Skeletal muscle cell (primary cell): ENCODE data around the gene MDK.
"Not testable (repeated sequence)": the region's sequence is repeated elsewhere in the genome, so short reads cannot be mapped to it uniquely, and the experiment has no call there.

ENCODE experiments used
- DNase-seq: peaks from one replicate; pipeline ENCODE4 v3.0.0-alpha.2; 2010; ENCODE audit warnings: low read depth
- H3K4me3 ChIP-seq: 2 replicates; pipeline ENCODE4 v1.5.1; 2011; ENCODE audit warnings: low read depth, mild to moderate bottlenecking, control low read depth, low read length, moderate library complexity

The MDK gene

GRCh38 chr11:46364791-46365190 is 16.7 kb upstream of the MDK start:
- DNase-seq, result no peak
- H3K4me3 ChIP-seq, result no peak overlapping the region

DNA sequence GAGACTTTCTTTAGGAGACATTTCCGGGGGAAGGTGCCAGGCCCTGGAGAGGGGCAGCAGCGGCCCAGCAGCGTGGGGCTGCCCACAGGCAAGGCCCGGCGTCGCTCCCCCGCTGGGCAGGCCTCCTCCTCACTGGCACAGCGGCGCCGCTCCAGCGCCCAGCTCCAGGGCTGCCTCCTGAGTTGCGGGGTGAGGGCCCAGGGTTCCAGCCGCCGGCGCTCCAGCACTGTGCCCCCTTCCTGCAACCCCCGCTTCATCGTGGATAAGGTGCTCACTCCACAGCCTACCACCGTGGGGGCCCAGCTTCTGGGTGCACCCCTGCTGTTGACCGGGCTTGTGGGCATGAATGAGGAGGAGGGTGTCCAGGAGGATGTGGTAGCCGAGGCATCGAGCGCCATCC is 15.2 kb upstream of the MDK start:
- DNase-seq, result no peak
- H3K4me3 ChIP-seq, result no peak overlapping the region

- H3K4me3 ChIP-seq, result no peak overlapping the region
- DNase-seq, result no peak
These were observed 14.8 kb upstream of the MDK start for GRCh38 chr11:46366661-46367161.

DNA sequence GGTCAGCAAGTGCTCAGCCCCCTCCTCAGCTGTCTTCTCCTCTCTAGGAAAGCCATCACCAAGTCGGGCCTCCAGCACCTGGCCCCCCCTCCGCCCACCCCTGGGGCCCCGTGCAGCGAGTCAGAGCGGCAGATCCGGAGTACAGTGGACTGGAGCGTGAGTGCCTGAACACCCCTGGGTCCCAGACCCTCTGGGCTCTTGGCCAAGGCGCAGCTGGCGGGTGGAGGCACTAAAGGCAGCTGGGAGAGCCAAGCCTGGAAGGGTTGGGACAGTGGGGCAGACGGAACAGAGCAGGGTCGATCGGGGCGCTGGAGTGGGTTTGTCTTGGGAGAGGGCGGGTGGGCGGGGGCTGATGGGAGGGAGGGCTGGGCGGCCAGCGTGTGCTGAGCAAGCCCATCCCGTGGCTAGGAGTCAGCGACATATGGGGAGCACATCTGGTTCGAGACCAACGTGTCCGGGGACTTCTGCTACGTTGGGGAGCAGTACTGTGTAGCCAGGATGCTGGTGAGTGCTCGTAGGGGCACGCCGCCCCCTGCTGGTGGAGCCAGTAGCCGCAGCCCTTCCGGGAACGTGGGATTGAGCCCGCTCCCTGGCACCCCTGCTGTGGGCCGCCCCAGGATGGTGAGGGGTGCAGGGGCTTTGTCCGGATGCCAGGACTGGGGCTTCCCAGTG is 14.1 kb upstream of the MDK start:
- DNase-seq, result no peak
- H3K4me3 ChIP-seq, result no peak overlapping the region

GRCh38 chr11:46367916-46368267 is 13.6 kb upstream of the MDK start:
- no peak overlapping the region for H3K4me3 ChIP-seq
- no peak for DNase-seq

- no peak overlapping the region for H3K4me3 ChIP-seq
- no peak for DNase-seq
These were observed 11.9 kb upstream of the MDK start for GRCh38 chr11:46369458-46370152.

DNA sequence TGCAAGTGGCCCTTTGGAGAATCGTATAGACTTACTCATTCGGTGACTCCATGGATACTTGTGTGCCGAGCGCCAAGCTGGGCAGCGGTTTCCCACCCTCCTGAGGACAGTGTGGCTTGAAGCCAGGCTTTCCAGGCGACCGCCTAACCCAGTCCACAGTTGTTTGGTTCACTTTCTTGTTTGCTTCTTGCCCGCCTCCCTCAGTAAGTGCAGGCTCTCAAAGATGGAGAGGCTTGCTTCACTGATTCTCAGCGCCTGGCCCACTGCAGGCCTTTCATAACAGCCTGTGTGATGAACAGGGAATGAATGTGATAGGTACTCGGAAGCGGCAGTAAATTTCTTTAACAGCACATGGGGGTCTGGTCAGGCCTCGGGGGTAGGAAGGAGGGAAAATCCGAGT is 11.2 kb upstream of the MDK start:
- no peak for DNase-seq
- H3K4me3 ChIP-seq, result no peak overlapping the region

- H3K4me3 ChIP-seq, DNase-seq: not testable (repeated sequence)
These were observed 10.2 kb upstream of the MDK start for GRCh38 chr11:46371262-46371661.

- DNase-seq, result no peak
- H3K4me3 ChIP-seq, result no peak overlapping the region
These were observed 9.4 kb upstream of the MDK start for GRCh38 chr11:46372086-46372485.

- DNase-seq, H3K4me3 ChIP-seq: not testable (repeated sequence)
These were observed 9.0 kb upstream of the MDK start for GRCh38 chr11:46372501-46372900.

GRCh38 chr11:46373787-46374740 is 7.4 kb upstream of the MDK start:
- no peak overlapping the region for H3K4me3 ChIP-seq
- DNase-seq, result no peak

- no peak for DNase-seq
- H3K4me3 ChIP-seq, result no peak overlapping the region
These were observed 6.7 kb upstream of the MDK start for GRCh38 chr11:46374815-46375214.

DNA sequence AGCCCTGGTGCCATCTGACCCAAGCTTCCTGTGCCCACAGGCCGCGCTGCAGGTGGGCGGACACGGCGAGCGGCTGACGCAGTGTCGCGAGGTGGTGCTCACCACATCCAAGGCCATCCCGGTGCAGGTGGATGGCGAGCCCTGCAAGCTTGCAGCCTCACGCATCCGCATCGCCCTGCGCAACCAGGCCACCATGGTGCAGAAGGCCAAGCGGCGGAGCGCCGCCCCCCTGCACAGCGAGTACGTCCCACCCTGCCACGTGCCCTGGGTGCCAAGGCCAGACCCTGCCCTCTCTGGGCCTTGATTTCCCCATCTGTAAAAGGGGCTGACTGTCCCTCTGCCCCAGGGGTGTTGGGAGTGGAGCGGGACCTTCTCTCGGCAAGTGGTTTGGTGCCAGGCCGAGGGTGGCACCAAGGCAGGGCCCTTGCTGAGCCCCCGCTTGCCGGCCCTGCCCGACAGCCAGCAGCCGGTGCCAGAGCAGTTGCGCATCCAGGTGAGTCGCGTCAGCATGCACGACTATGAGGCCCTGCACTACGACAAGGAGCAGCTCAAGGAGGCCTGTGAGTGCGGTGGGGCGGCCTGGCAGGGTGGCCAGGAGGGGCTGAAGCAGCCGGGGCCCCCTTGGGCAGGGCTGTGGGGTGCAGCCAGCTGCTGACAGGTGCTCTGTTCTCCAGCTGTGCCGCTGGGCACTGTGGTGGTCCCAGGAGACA is 5.9 kb upstream of the MDK start:
- no peak overlapping the region for H3K4me3 ChIP-seq
- DNase-seq, result no peak

DNA sequence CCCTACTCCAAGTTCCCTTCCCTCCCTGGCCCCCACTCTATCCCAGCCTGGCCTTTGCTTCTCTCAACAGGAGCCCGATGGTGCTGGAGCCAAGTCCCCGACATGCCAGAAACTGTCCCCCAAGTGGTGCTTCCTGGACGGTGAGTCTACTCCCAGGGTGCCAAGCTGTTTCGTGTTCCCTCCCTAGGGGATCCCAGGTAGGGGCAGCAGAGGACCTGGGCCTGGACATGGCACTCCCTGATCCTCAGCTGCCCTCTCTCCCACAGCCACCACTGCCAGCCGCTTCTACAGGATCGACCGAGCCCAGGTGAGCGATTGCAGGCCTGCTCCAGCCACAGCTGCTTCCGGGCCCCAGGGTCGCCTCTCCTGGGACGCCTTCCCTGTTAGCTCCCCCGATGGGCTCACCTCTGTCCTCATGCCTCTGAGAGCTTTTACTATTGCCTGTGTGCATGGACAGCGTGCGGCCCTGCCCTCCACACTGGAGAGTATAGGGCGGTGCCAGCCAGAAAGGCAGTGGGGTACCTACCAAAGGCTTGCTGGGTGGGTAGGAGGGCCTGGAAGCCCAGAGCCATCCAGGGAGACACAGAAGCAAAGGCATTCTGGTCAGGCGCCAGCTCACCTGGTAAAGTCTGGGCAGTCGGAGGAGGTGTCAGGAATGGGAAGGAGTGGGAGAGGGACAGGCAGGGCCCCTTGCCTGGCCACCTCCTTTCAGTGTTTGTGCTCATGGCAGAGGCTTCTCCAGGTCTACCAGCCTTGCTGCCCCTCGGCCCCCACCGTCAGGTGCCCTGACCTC is 5.0 kb upstream of the MDK start:
- H3K4me3 ChIP-seq, result no peak overlapping the region
- DNase-seq, result no peak

DNA sequence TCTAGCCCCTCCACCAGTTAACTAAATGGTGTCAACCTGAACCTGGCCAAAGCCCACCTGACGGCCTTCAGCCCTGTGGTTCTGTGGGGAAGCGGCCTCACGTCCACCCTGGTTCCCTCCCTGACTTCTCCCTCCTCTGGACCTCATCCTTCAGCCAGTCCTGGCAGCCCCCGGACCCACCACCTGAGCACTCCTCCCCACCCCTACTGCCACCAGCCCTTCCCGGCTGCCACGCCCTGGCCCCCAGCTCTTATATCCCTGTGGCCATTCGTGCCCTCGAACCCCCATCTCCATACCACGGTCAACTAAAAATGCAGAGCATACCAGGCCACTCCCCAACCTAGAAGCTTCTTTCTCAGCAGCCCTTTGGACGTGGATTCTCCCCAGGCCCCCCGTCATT is 4.2 kb upstream of the MDK start:
- DNase-seq, result no peak

GRCh38 chr11:46377831-46378230 is 3.6 kb upstream of the MDK start:
- no peak for DNase-seq
- no peak overlapping the region for H3K4me3 ChIP-seq

More for the DNA sequence above, 4.2 kb upstream of the MDK start:
- no peak overlapping the region for H3K4me3 ChIP-seq

DNA sequence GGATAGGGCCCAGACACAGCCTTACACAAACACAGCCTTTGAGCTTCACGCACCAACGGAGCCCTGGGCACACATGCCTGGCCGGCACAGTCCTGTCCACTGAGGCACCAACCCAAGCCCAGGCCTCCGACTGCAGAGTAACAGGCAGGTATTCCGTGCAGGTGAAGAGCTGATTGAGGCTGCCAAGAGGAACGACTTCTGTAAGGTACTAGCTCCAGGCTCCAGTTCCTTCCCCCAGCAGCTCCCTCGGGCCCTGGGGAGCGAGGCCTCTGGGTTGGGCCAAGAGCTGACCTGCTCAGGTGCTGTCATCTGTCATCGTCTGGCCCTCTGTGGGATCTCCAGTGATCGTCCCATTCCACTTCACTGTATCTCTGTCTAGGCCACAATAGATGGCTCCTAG is 3.2 kb upstream of the MDK start:
- no peak for DNase-seq

DNA sequence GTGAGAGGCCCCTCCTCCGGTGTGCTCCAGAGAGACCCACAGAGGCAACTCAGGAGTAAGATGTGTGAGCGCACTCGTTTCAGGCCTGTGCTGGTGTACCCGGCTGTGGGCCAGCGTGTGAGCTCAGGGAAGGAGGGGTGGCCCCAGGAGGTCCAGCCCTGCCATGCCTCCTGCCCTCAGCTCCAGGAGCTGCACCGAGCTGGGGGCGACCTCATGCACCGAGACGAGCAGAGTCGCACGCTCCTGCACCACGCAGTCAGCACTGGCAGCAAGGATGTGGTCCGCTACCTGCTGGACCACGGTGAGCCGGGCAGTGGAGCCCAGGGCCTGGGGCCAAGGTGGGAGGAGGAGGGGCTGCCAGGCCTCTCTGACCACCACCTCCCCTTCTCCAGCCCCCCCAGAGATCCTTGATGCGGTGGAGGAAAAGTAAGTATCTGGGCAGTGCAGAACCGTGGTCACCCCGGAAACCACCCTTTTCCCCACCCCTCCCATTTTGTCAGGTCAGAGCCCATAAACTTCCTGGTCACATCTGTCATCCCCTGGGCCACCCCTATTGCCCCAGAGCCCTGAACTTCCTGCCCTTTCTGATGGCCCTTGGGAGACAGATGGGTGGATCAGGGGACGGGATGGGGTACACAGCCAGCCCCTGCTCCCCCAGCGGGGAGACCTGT is 2.5 kb upstream of the MDK start:
- no peak for DNase-seq
- H3K4me3 ChIP-seq, result no peak overlapping the region

More for the DNA sequence above, 3.2 kb upstream of the MDK start:
- no peak overlapping the region for H3K4me3 ChIP-seq
